ENCODE measurements around the gene SH3BP5.

The SH3BP5 gene

GRCh38 chr3:15295506-15295905, 36.9 kb downstream of the SH3BP5 start:
- DNase-seq = peak; percentile 71

- no peak for DNase-seq
These were observed 37.5 kb downstream of the SH3BP5 start for GRCh38 chr3:15294929-15295328.

- DNase-seq = no peak
These were observed 39.4 kb downstream of the SH3BP5 start for GRCh38 chr3:15292765-15293522.

GRCh38 chr3:15291589-15292541, 40.5 kb downstream of the SH3BP5 start:
- DNase-seq = no peak

- no peak for DNase-seq
These were observed 41.6 kb downstream of the SH3BP5 start for GRCh38 chr3:15290736-15291135.

GRCh38 chr3:15289661-15290060, 42.7 kb downstream of the SH3BP5 start:
- DNase-seq = no peak

- DNase-seq = no peak
These were observed 43.9 kb downstream of the SH3BP5 start for GRCh38 chr3:15288331-15289035.

GRCh38 chr3:15287565-15288330, 44.6 kb downstream of the SH3BP5 start:
- DNase-seq = peak; percentile 76

- no peak for DNase-seq
These were observed 46.4 kb downstream of the SH3BP5 start for GRCh38 chr3:15286022-15286421.

- DNase-seq = peak; percentile 32
These were observed 48.1 kb downstream of the SH3BP5 start for GRCh38 chr3:15284121-15284889.

GRCh38 chr3:15283702-15284101, 48.7 kb downstream of the SH3BP5 start:
- DNase-seq = no peak

GRCh38 chr3:15281817-15282216, 50.6 kb downstream of the SH3BP5 start:
- DNase-seq = no peak

GRCh38 chr3:15280853-15281532, 51.4 kb downstream of the SH3BP5 start:
- no peak for DNase-seq

GRCh38 chr3:15279671-15280402, 52.5 kb downstream of the SH3BP5 start:
- no peak for DNase-seq

GRCh38 chr3:15279205-15279604, 53.2 kb downstream of the SH3BP5 start:
- DNase-seq = no peak

- DNase-seq = no peak
These were observed 54.4 kb downstream of the SH3BP5 start for GRCh38 chr3:15277861-15278500.

GRCh38 chr3:15276028-15276724, 56.2 kb downstream of the SH3BP5 start:
- DNase-seq = peak; percentile 61

GRCh38 chr3:15273227-15273626, 59.2 kb downstream of the SH3BP5 start:
- no peak for DNase-seq

Data from fibroblast of skin of right biceps (primary cell).